PC-9 (cell line): ENCODE results near the gene NAT10. TPM values are rescaled to one million over a fixed set of nuclear protein-coding genes. Genes with fewer than 3 reads are reported as not detected.
"Not testable (repeated sequence)": the region's sequence is repeated elsewhere in the genome, so short reads cannot be mapped to it uniquely, and the experiment has no call there.

Experiments
- BruUV-seq: library from RNA; stranded (reverse); fragments of 400-500 nt; replicated peaks from 2 replicates; lab custom pipeline; 2021; lab: Mats Ljungman, UMichigan
- CTCF ChIA-PET: fragments of 300-600 bp; sonication (Branson Sonifier 250); formaldehyde crosslinking; loops from one replicate; lab custom pipeline; 2022; ENCODE audit warnings: antibody characterized with exemption; lab: Charles Lee
- POLR2A ChIA-PET: fragments of 300-600 bp; sonication (Branson Sonifier 250); formaldehyde crosslinking; loops from one replicate; lab custom pipeline; 2022; ENCODE audit warnings: antibody characterized with exemption; ENCODE audit not compliant: unreplicated experiment; lab: Charles Lee
- DNase-seq, 2 experiments: peaks; one replicate each; pipeline versions ENCODE4 v3.0.0 to v3.0.0-alpha.2; 2015 to 2022; ENCODE audit warnings: mixed read lengths in 1 of 2
- H2AFZ ChIP-seq: fragments of 200-600 bp; sonication (generic); 2 replicates; pipeline ENCODE4 v1.8.1; 2017; ENCODE audit warnings: antibody characterized with exemption
- H3F3A ChIP-seq: fragments of 200-600 bp; sonication (generic); 2 replicates; pipeline ENCODE4 v1.8.1; 2017; ENCODE audit warnings: antibody characterized with exemption, mild to moderate bottlenecking, low read depth; ENCODE audit not compliant: insufficient read depth
- H3K27ac ChIP-seq: fragments of 200-600 bp; sonication (generic); 2 replicates; pipeline ENCODE4 v1.6.1; 2016; ENCODE audit warnings: mixed run types
- H3K27me3 ChIP-seq: fragments of 200-600 bp; sonication (generic); 2 replicates; pipeline ENCODE4 v1.6.1; 2016; ENCODE audit warnings: low read depth, mixed run types; ENCODE audit not compliant: insufficient read depth
- H3K36me3 ChIP-seq: fragments of 200-600 bp; sonication (generic); 2 replicates; pipeline ENCODE4 v1.6.1; 2016; ENCODE audit warnings: low read depth, mixed run types
- H3K4me1 ChIP-seq: fragments of 200-600 bp; sonication (generic); replicated peaks from 2 replicates; pipeline ENCODE4 v1.6.1; 2016; ENCODE audit warnings: mixed run types; ENCODE audit not compliant: insufficient read depth
- H3K4me2 ChIP-seq: fragments of 200-600 bp; sonication (generic); 2 replicates; pipeline ENCODE4 v1.6.1; 2017; ENCODE audit warnings: mixed run types
- H3K4me3 ChIP-seq: fragments of 200-600 bp; sonication (generic); 2 replicates; pipeline ENCODE4 v1.6.1; 2016; ENCODE audit warnings: mixed run types
- H3K79me2 ChIP-seq: fragments of 200-600 bp; sonication (generic); 2 replicates; pipeline ENCODE4 v1.6.1; 2017; ENCODE audit warnings: low read depth, mixed run types
- H3K9me2 ChIP-seq: fragments of 200-600 bp; sonication (generic); 2 replicates; pipeline ENCODE4 v1.8.1; 2017; ENCODE audit warnings: mild to moderate bottlenecking; ENCODE audit not compliant: insufficient read depth
- H3K9me3 ChIP-seq: fragments of 200-600 bp; sonication (generic); 2 replicates; pipeline ENCODE4 v1.8.1; 2016; ENCODE audit warnings: low read depth; ENCODE audit not compliant: insufficient read depth
- H4K20me1 ChIP-seq: fragments of 200-600 bp; sonication (generic); 2 replicates; pipeline ENCODE4 v1.8.1; 2017; ENCODE audit not compliant: insufficient read depth
- EZH2 ChIP-seq: fragments of 200-600 bp; sonication (generic); IDR thresholded peaks from 2 replicates; pipeline ENCODE4 v1.8.0; 2017; ENCODE audit warnings: antibody characterized with exemption, low read depth
- intact Hi-C: fragments of 100-400 bp; cut with micrococcal nuclease; formaldehyde crosslinking; loops from one replicate; pipeline ENCODE4 v1.10.0; 2022; ENCODE audit not compliant: unreplicated experiment
- total RNA-seq: library from RNA; stranded (reverse); gene quantifications from 2 replicates; pipeline ENCODE4 v1.2.3, GENCODE V29; 2021
- TF ChIP-seq, protein P1 (sequence below): fragments of 200-600 bp; sonication (generic); conservative IDR thresholded peaks from 2 replicates; pipeline ENCODE4 v1.6.1; 2017; ENCODE audit warnings: mixed run types, antibody characterized with exemption, mild to moderate bottlenecking, moderate library complexity

NAT10 gene
- total RNA-seq, 1 experiment from 2014 or later = 62.3 TPM

DNA sequence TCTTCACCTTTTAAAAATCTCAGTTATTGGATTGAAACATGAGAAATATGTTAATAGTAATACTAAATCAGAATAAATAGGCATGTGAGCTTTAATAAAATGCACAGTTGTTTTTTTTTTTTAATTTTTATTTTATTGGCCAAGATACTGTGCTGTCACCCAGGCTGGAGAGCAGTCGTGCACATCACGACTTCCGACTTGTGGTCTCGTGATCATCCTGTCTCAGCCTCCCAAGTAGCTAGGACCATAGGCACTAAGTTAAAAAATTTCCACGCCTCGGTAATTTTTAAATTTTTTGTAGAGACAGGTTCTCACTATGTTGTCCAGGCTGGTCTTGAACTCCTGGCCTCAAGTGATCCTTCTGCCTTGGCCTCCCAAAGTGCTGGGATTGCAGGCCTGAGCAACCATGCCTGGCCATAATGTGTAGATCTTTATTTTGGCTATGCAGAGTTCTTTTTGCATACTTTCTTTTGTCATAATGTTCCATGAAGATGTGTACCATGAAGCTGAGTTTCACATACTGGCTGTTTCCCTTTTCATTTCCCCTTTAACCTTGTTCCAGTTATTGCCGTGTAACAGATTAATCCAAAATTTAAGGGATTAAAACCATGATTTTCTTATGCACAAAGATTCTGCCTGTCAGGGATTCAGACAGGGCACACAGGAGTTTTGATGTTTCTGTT is 37.9 kb upstream of the NAT10 start:
- H3K9me3 ChIP-seq = no peaks in the 10 kb centered on the region
- peaks cover 34% of the 10 kb centered on the region for H3K36me3 ChIP-seq
- peaks cover 96% of the 10 kb centered on the region for H4K20me1 ChIP-seq
- H3K27me3 ChIP-seq = no peaks in the 10 kb centered on the region
- intact Hi-C loops = no loop called here
- H3K9me2 ChIP-seq = no peaks in the 10 kb centered on the region
- CTCF ChIA-PET = no interaction called here
- TF ChIP-seq, protein P1, sequence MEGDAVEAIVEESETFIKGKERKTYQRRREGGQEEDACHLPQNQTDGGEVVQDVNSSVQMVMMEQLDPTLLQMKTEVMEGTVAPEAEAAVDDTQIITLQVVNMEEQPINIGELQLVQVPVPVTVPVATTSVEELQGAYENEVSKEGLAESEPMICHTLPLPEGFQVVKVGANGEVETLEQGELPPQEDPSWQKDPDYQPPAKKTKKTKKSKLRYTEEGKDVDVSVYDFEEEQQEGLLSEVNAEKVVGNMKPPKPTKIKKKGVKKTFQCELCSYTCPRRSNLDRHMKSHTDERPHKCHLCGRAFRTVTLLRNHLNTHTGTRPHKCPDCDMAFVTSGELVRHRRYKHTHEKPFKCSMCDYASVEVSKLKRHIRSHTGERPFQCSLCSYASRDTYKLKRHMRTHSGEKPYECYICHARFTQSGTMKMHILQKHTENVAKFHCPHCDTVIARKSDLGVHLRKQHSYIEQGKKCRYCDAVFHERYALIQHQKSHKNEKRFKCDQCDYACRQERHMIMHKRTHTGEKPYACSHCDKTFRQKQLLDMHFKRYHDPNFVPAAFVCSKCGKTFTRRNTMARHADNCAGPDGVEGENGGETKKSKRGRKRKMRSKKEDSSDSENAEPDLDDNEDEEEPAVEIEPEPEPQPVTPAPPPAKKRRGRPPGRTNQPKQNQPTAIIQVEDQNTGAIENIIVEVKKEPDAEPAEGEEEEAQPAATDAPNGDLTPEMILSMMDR = no peak
- no peak for TF ChIP-seq EZH2
- no peak overlapping the region for H3K4me3 ChIP-seq
- H3F3A ChIP-seq = peaks cover 64% of the 10 kb centered on the region
- no peak overlapping the region for H3K4me2 ChIP-seq
- H3K27ac ChIP-seq = peak overlapping the region; percentile 26; the same call in 1 of the 2 replicates
- no peak for DNase-seq
- BruUV-seq = no TSS peak
- no peak overlapping the region for H2AFZ ChIP-seq
- POLR2A ChIA-PET = interaction anchor here (0.6 kb wide), 1 partner anchor 21 kb away, joined by 3 read pairs; no protein-coding TSS in a partner anchor
- H3K4me1 ChIP-seq = peaks cover 3% of the 10 kb centered on the region
- peaks cover 98% of the 10 kb centered on the region for H3K79me2 ChIP-seq

DNA sequence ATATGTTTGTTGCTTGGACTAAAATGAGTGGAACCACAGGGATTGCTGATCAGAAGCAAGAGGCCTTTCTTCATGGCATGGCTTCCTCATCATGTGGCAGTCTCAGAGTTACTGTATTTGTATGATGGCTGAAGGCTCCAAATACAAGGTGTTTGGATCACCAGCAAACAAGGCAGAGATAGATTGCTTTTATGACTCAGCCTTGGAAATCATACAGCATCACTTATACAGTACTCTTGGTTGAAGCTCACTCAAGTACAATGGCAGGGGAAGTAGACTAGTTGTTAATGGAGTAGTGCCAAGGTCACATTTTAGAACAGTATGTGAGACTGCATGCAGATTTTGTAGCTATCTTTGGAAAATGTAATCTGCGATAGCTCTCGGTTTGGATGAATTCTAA is 37.3 kb upstream of the NAT10 start:
- Histone ChIP-seq H3K79me2 (peaks cover 98% of the 10 kb centered on the region), H3K4me1 (peaks cover 9% of the 10 kb centered on the region), H3K4me2 (no peak overlapping the region), H4K20me1 (peaks cover 96% of the 10 kb centered on the region), H3K4me3 (no peak overlapping the region), H3K36me3 (peaks cover 37% of the 10 kb centered on the region), H3K9me3 (no peaks in the 10 kb centered on the region), H2AFZ (no peak overlapping the region), H3F3A (peaks cover 64% of the 10 kb centered on the region), H3K27ac (peak overlapping the region; percentile 26; the same call in 1 of the 2 replicates), H3K9me2 (no peaks in the 10 kb centered on the region), H3K27me3 (no peaks in the 10 kb centered on the region)
- DNase-seq = no peak
- POLR2A ChIA-PET = no interaction called here
- CTCF ChIA-PET = no interaction called here
- intact Hi-C loops = no loop called here
- TF ChIP-seq, protein P1 = no peak
- TF ChIP-seq EZH2 = no peak
- BruUV-seq = no TSS peak

DNA sequence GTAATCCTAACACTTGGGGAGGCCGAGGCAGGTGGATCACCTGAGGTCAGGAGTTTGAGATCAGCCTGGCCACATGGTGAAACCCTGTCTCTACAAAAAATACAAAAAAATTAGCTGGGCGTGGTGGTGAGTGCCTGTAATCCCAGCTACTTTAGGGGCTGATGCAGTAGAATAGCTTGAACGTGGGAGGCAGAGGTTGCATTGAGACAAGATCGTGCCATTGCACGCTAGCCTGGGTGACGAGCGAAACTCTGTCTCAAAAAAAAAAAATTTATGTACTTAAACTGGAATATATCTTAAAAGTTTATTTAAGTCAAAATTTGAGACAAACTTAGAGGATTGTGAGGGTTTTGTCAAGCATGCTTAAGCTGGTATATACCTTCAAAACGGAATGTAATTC is 34.1 kb upstream of the NAT10 start:
- H3K9me2 ChIP-seq, H3K4me2 ChIP-seq, H2AFZ ChIP-seq, intact Hi-C loops, POLR2A ChIA-PET, H3K9me3 ChIP-seq, DNase-seq, H3K4me3 ChIP-seq, BruUV-seq, H3K27me3 ChIP-seq: not testable (repeated sequence)
- CTCF ChIA-PET = interaction anchor here (0.7 kb wide), 1 partner anchor 74 kb away, joined by 6 read pairs; no protein-coding TSS in a partner anchor
- Histone ChIP-seq H3K36me3 (peaks cover 38% of the 10 kb centered on the region), H3K4me1 (peaks cover 41% of the 10 kb centered on the region), H3K27ac (0 out of 2 replicates have a peak overlapping the region, but pooled peaks have one; percentile 17), H4K20me1 (peaks cover 84% of the 10 kb centered on the region), H3K79me2 (peaks cover 93% of the 10 kb centered on the region), H3F3A (peaks cover 72% of the 10 kb centered on the region)
